HG02588 (cell line): ENCODE results near the gene LRRC49.
"Not testable (repeated sequence)": the region's sequence is repeated elsewhere in the genome, so short reads cannot be mapped to it uniquely, and the experiment has no call there.

Experiments
- ATAC-seq: cut with Tn5 transposase; IDR thresholded peaks from one replicate; pipeline ENCODE4 v1.9.1; 2021; ENCODE audit warnings: mild to moderate bottlenecking, moderate library complexity; ENCODE audit not compliant: unreplicated experiment

Gene LRRC49

GRCh38 chr15:70866982-70867641 lies 25.5 kb upstream of the LRRC49 start:
- ATAC-seq = no peak

- no peak for ATAC-seq
Observed at GRCh38 chr15:70867911-70868467, 24.6 kb upstream of the LRRC49 start.

- ATAC-seq = no peak
Observed at GRCh38 chr15:70869346-70869745, 23.3 kb upstream of the LRRC49 start.

- ATAC-seq = no peak
Observed at GRCh38 chr15:70870051-70870450, 22.6 kb upstream of the LRRC49 start.

- not testable (repeated sequence) for ATAC-seq
Observed at GRCh38 chr15:70871490-70871889, 21.1 kb upstream of the LRRC49 start.

GRCh38 chr15:70873232-70874054 lies 19.2 kb upstream of the LRRC49 start:
- no peak for ATAC-seq

GRCh38 chr15:70875001-70875782 lies 17.4 kb upstream of the LRRC49 start:
- no peak for ATAC-seq

GRCh38 chr15:70876011-70876410 lies 16.6 kb upstream of the LRRC49 start:
- no peak for ATAC-seq

- ATAC-seq = no peak
Observed at GRCh38 chr15:70876683-70877082, 15.9 kb upstream of the LRRC49 start.

- ATAC-seq = no peak
Observed at GRCh38 chr15:70879401-70879800, 13.2 kb upstream of the LRRC49 start.

- no peak for ATAC-seq
Observed at GRCh38 chr15:70880781-70881180, 11.8 kb upstream of the LRRC49 start.

- no peak for ATAC-seq
Observed at GRCh38 chr15:70882361-70882760, 10.3 kb upstream of the LRRC49 start.

GRCh38 chr15:70892912-70893560 lies 410 bp downstream of the LRRC49 start:
- no peak for ATAC-seq

GRCh38 chr15:70902107-70902506 lies 9.5 kb downstream of the LRRC49 start:
- ATAC-seq = no peak

GRCh38 chr15:70906842-70907241 lies 14.2 kb downstream of the LRRC49 start:
- no peak for ATAC-seq

GRCh38 chr15:70907784-70908471 lies 15.3 kb downstream of the LRRC49 start:
- no peak for ATAC-seq

GRCh38 chr15:70910958-70911357 lies 18.3 kb downstream of the LRRC49 start:
- ATAC-seq = no peak

- no peak for ATAC-seq
Observed at GRCh38 chr15:70912187-70912586, 19.6 kb downstream of the LRRC49 start.

GRCh38 chr15:70916531-70916930 lies 23.9 kb downstream of the LRRC49 start:
- no peak for ATAC-seq

GRCh38 chr15:70917955-70918354 lies 25.3 kb downstream of the LRRC49 start:
- no peak for ATAC-seq
